Measurements from ENCODE around the gene CADM2.

DNA sequence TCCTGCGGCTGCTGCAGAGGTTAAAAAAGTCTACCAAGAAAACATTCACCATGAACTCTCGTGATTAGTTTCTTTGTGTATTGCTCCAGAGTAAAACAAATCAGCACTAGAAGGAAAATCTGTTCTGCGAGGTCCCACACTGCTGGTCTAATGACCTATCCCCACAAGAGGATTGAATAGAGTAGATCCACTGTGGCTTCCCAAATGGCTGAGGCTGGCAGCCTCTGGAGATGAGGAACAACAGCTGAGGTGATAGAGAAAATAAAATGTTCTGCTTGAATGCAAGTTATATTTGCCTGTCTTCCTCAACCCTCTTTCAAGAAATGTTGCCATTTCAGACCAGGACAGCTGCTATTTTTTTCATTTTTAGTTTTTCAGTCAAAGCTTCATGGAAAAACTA lies 883.3 kb downstream of the CADM2 start:
- TF ChIP-seq, protein P1, sequence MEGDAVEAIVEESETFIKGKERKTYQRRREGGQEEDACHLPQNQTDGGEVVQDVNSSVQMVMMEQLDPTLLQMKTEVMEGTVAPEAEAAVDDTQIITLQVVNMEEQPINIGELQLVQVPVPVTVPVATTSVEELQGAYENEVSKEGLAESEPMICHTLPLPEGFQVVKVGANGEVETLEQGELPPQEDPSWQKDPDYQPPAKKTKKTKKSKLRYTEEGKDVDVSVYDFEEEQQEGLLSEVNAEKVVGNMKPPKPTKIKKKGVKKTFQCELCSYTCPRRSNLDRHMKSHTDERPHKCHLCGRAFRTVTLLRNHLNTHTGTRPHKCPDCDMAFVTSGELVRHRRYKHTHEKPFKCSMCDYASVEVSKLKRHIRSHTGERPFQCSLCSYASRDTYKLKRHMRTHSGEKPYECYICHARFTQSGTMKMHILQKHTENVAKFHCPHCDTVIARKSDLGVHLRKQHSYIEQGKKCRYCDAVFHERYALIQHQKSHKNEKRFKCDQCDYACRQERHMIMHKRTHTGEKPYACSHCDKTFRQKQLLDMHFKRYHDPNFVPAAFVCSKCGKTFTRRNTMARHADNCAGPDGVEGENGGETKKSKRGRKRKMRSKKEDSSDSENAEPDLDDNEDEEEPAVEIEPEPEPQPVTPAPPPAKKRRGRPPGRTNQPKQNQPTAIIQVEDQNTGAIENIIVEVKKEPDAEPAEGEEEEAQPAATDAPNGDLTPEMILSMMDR (IDR thresholded peaks at IDR 0.05; ENCODE audit: insufficient read depth, low read depth, low read length) = no peak
- TF ChIP-seq EZH2 (IDR thresholded peaks at IDR 0.05; ENCODE audit: insufficient read depth, low read length) = no peak
